ENCODE results near the gene GPC5. TPM values are rescaled to one million over a fixed set of nuclear protein-coding genes. Genes with fewer than 3 reads are reported as not detected.

GPC5 gene
- total RNA-seq, 2 donors from 2014 or later, result 0.83 to 1.3 TPM

DNA sequence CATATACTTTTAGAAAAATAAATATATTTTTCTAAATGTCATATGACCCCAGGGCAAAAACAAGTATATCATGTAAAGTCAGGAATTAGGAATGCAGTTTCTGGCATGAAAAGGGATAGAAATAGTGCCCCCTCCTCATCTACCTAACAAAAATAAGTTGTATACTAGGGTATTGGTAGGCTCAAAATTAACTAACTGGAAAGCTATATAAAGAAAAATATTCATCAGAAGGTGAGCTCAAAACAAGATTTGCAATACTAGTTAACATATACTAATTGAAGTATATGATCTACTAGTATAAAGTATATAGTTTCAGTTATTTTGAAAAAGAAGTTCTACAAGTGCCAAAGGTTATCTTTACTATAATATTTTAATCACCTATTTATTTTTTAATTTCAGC, 200.2 kb downstream of the GPC5 start:
- H3K4me3 ChIP-seq, result no peak overlapping the region
- DNase-seq (ENCODE audit: low spot score), result no peak
- H3K36me3 ChIP-seq, result no peaks in the 10 kb centered on the region
- H3K4me1 ChIP-seq, result no peaks in the 10 kb centered on the region
- no peak overlapping the region for H3K27ac ChIP-seq
- H3K9me3 ChIP-seq, result no peaks in the 10 kb centered on the region
- H3K27me3 ChIP-seq, result no peaks in the 10 kb centered on the region
- no peak for TF ChIP-seq CTCF (IDR thresholded peaks at IDR 0.05)

DNA sequence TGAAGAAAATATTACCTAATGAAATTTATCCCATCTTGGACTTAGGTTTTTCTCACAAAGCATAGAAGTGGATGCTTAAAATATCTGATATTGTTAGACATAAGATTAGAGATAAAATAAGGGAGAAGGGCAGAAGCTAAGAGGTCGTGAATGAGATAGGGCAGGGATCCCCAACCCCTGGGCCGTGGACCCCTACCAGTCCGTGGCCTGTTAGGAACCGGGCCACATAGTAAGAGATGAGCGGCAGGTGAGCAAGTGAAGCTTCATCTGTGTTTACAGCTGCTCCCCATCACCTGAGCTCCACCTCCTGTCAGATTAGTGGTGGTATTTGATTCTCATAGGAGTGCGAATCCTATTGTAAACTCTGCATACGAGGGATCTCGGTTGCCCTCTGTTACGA, 202.9 kb downstream of the GPC5 start:
- H3K27ac ChIP-seq, result no peak overlapping the region
- no peak for TF ChIP-seq CTCF (IDR thresholded peaks at IDR 0.05)
- DNase-seq (ENCODE audit: low spot score), result no peak

GRCh38 chr13:91601807-91602206, 203.4 kb downstream of the GPC5 start:
- Histone ChIP-seq H3K9me3 (no peaks in the 10 kb centered on the region), H3K4me3 (no peak overlapping the region), H3K4me1 (no peaks in the 10 kb centered on the region), H3K27ac (no peak overlapping the region), H3K27me3 (no peaks in the 10 kb centered on the region), H3K36me3 (no peaks in the 10 kb centered on the region)
- DNase-seq (ENCODE audit: low spot score), result no peak
- TF ChIP-seq CTCF (IDR thresholded peaks at IDR 0.05), result no peak

More for the DNA sequence above, 202.9 kb downstream of the GPC5 start:
- Histone ChIP-seq H3K4me1 (no peaks in the 10 kb centered on the region), H3K4me3 (no peak overlapping the region), H3K36me3 (no peaks in the 10 kb centered on the region), H3K9me3 (no peaks in the 10 kb centered on the region), H3K27me3 (no peaks in the 10 kb centered on the region)

- DNase-seq (ENCODE audit: low spot score), result no peak
- Histone ChIP-seq H3K36me3 (no peaks in the 10 kb centered on the region), H3K27me3 (no peaks in the 10 kb centered on the region), H3K9me3 (no peaks in the 10 kb centered on the region), H3K4me1 (peaks cover 0 to 11% of the 10 kb centered on the region in 2 donors), H3K4me3 (no peak overlapping the region), H3K27ac (peak overlapping the region in 1 of 2 donors; percentile 25)
- TF ChIP-seq CTCF (IDR thresholded peaks at IDR 0.05), result no peak
These were observed 210.9 kb downstream of the GPC5 start for GRCh38 chr13:91609353-91609752.

DNA sequence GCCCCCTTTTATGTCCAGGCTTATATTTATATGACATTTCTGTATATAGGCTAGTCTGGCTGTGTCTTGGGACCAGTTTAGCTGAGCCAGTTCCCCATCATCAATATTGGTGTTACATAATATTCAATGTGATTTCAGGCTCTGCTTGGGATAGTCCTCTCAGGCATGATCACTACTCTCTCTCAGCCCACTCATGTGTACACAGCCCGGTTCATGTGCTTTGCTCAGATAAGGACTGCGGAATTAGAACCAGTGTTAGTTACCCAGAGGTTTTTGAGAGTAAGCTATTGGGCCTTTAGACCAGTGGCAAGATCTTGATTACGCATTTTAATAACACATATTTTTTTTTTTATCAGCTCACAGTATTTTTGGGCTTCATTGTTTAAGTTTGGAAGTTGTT, 219.9 kb downstream of the GPC5 start:
- Histone ChIP-seq H3K4me3 (no peak overlapping the region), H3K27ac (no peak overlapping the region), H3K27me3 (no peaks in the 10 kb centered on the region), H3K4me1 (no peaks in the 10 kb centered on the region), H3K36me3 (no peaks in the 10 kb centered on the region), H3K9me3 (no peaks in the 10 kb centered on the region)
- TF ChIP-seq CTCF (IDR thresholded peaks at IDR 0.05), result no peak
- DNase-seq (ENCODE audit: low spot score), result no peak

DNA sequence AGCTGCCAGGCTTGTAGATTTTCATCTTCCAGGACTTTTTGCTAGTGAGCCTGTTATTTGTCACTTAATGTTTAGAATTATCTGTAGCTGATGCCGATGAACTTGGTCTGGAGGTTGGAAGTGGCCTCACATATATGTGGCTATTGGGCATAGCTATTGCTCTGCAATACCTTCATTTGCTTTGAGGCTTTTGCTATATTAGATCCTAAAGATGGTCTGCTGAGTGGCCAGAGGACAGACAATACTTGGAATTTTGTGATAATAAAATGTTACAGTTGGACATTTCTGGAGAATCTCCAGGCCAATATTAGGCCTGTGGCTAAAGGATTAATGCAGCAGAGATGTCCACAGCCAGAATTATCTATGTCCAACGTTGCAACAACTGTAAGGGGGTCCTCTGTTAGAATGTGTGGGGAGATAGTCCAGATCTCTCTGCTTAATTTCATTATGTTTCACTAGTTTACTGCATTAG, 222.3 kb downstream of the GPC5 start:
- H3K4me1 ChIP-seq, result no peaks in the 10 kb centered on the region
- no peaks in the 10 kb centered on the region for H3K9me3 ChIP-seq
- no peak for DNase-seq (ENCODE audit: low spot score)
- no peaks in the 10 kb centered on the region for H3K27me3 ChIP-seq
- no peak overlapping the region for H3K27ac ChIP-seq
- H3K4me3 ChIP-seq, result no peak overlapping the region
- no peaks in the 10 kb centered on the region for H3K36me3 ChIP-seq
- no peak for TF ChIP-seq CTCF (IDR thresholded peaks at IDR 0.05)

Measured in right atrium auricular region (tissue), 2 donors.